Endothelial cell (in vitro differentiated cells): ENCODE measurements around the gene SFSWAP. TPM values are rescaled to one million over a fixed set of nuclear protein-coding genes. Genes with fewer than 3 reads are reported as not detected.

Source experiments
- DNase-seq: peaks from one replicate; pipeline ENCODE4 v3.0.0; 2021; ENCODE audit warnings: low spot score
- H3K27ac Mint-ChIP-seq: one replicate; pipeline ENCODE4 v1.8.0; 2021; ENCODE audit warnings: mixed read lengths, inconsistent platforms; ENCODE audit not compliant: unreplicated experiment
- H3K27me3 Mint-ChIP-seq: one replicate; pipeline ENCODE4 v1.8.0; 2021; ENCODE audit warnings: mild to moderate bottlenecking, moderate library complexity, mixed read lengths, inconsistent platforms; ENCODE audit not compliant: unreplicated experiment
- H3K36me3 Mint-ChIP-seq: one replicate; pipeline ENCODE4 v1.8.0; 2021; ENCODE audit warnings: mild to moderate bottlenecking, low read depth, mixed read lengths, inconsistent platforms; ENCODE audit not compliant: unreplicated experiment
- H3K4me1 Mint-ChIP-seq: one replicate; pipeline ENCODE4 v1.8.0; 2021; ENCODE audit warnings: mild to moderate bottlenecking, mixed read lengths, inconsistent platforms; ENCODE audit not compliant: unreplicated experiment
- H3K4me3 Mint-ChIP-seq: one replicate; pipeline ENCODE4 v1.8.0; 2021; ENCODE audit warnings: mild to moderate bottlenecking, mixed read lengths, inconsistent platforms; ENCODE audit not compliant: unreplicated experiment
- H3K9me3 Mint-ChIP-seq: one replicate; pipeline ENCODE4 v1.8.0; 2021; ENCODE audit warnings: mixed read lengths, inconsistent platforms; ENCODE audit not compliant: unreplicated experiment
- total RNA-seq: library from RNA; stranded (reverse); fragmentation: NEBNext Ultra II Directional; extraction: Animal tissue kit (Norgen Biotek cat#: 25700); gene quantifications from one replicate; pipeline ENCODE4 v1.2.1, GENCODE V29; 2021; ENCODE audit not compliant: unreplicated experiment
- TF ChIP-seq, protein P1 (sequence below): fragments of 200-600 bp; sonication (generic); IDR thresholded peaks from one replicate; pipeline ENCODE4 v1.5.0; 2021; ENCODE audit warnings: antibody characterized with exemption; ENCODE audit not compliant: unreplicated experiment

SFSWAP gene
- total RNA-seq, 1 donor from 2014 or later: 56.3 TPM

- peaks cover 39% of the 10 kb centered on the region for H3K36me3 Mint-ChIP-seq
- H3K9me3 Mint-ChIP-seq: no peaks in the 10 kb centered on the region
- H3K4me3 Mint-ChIP-seq: no peak overlapping the region
- peaks cover 9% of the 10 kb centered on the region for H3K27me3 Mint-ChIP-seq
- H3K4me1 Mint-ChIP-seq: peaks cover 9% of the 10 kb centered on the region
- no peak for DNase-seq
- H3K27ac Mint-ChIP-seq: no peak overlapping the region
- TF ChIP-seq, protein P1, sequence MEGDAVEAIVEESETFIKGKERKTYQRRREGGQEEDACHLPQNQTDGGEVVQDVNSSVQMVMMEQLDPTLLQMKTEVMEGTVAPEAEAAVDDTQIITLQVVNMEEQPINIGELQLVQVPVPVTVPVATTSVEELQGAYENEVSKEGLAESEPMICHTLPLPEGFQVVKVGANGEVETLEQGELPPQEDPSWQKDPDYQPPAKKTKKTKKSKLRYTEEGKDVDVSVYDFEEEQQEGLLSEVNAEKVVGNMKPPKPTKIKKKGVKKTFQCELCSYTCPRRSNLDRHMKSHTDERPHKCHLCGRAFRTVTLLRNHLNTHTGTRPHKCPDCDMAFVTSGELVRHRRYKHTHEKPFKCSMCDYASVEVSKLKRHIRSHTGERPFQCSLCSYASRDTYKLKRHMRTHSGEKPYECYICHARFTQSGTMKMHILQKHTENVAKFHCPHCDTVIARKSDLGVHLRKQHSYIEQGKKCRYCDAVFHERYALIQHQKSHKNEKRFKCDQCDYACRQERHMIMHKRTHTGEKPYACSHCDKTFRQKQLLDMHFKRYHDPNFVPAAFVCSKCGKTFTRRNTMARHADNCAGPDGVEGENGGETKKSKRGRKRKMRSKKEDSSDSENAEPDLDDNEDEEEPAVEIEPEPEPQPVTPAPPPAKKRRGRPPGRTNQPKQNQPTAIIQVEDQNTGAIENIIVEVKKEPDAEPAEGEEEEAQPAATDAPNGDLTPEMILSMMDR: no peak
These were observed 83.2 kb downstream of the SFSWAP start for GRCh38 chr12:131794061-131794460.

GRCh38 chr12:131794573-131794972, 83.7 kb downstream of the SFSWAP start:
- Mint-ChIP-seq H3K9me3 (no peaks in the 10 kb centered on the region), H3K36me3 (peaks cover 39% of the 10 kb centered on the region), H3K27ac (no peak overlapping the region), H3K4me1 (peaks cover 9% of the 10 kb centered on the region), H3K4me3 (no peak overlapping the region), H3K27me3 (peaks cover 12% of the 10 kb centered on the region)
- no peak for DNase-seq
- TF ChIP-seq, protein P1: no peak

GRCh38 chr12:131795064-131795463, 84.2 kb downstream of the SFSWAP start:
- DNase-seq: no peak
- Mint-ChIP-seq H3K36me3 (peaks cover 34% of the 10 kb centered on the region), H3K4me3 (no peak overlapping the region), H3K27ac (no peak overlapping the region), H3K27me3 (peaks cover 8% of the 10 kb centered on the region), H3K9me3 (no peaks in the 10 kb centered on the region), H3K4me1 (peaks cover 9% of the 10 kb centered on the region)
- TF ChIP-seq, protein P1: no peak

DNA sequence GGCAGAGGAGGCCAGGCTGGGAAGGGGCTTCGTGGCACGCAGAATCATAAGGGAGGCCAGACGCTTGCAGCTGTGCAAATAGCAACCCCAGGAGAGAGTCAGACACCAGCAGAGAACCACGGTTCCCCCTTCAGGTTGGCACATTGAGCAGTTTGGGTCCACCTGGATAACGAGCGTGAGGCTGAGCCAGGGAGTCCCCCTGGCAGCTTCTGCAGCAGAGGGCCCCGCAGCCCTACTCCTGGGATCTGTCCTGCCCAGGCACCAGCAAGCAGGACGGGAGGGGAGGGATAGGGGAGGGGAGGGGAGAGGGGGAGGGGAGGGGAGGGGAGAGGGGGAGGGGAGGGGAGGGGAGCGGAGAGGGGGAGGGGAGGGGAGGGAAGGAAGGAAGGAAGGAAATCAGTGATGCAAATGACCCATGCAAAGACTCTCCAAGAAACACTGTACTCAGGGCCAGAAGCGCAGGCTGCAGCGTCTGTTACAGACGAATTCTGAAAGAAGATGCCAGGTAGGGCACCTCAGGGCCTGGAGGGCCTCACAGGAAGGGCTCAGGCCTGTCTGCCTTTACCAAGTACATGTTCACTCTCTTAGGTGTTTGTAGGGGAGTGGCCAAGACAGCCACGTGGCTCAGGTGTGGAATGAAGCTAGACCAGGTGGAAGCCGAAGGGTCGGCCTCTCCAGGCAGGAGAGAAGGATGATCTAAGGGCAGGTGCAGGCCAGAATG, 85.0 kb downstream of the SFSWAP start:
- no peak for DNase-seq
- Mint-ChIP-seq H3K4me3 (peak overlapping the region; percentile 45), H3K27me3 (peaks cover 6% of the 10 kb centered on the region), H3K9me3 (no peaks in the 10 kb centered on the region), H3K36me3 (peaks cover 29% of the 10 kb centered on the region), H3K4me1 (peaks cover 9% of the 10 kb centered on the region), H3K27ac (no peak overlapping the region)
- TF ChIP-seq, protein P1: no peak

- Mint-ChIP-seq H3K27ac (no peak overlapping the region), H3K9me3 (no peaks in the 10 kb centered on the region), H3K36me3 (peaks cover 30% of the 10 kb centered on the region), H3K4me1 (peaks cover 9% of the 10 kb centered on the region), H3K27me3 (peaks cover 6% of the 10 kb centered on the region), H3K4me3 (peak overlapping the region; percentile 45)
- no peak for DNase-seq
- TF ChIP-seq, protein P1: no peak
These were observed 85.5 kb downstream of the SFSWAP start for GRCh38 chr12:131796411-131796736.
